Peyer's patch (tissue), 4 donors: ENCODE measurements around the gene INSYN1.

Experiments used
- POLR2A ChIP-seq, 2 donors: fragments of 450-650 bp; IDR thresholded peaks; one replicate each; pipeline ENCODE4 v1.5.1; 2017; ENCODE audit warnings: antibody characterized with exemption in 2 of 2, mild to moderate bottlenecking in 2 of 2, moderate library complexity in 2 of 2
- TF ChIP-seq, protein P1 (sequence below), 6 experiments: fragments of 450-650 bp in 4 of 6; fragments of 200-600 bp in 2 of 6; sonication (generic) in 1 of 6; IDR thresholded peaks; one replicate each; pipeline ENCODE4 v1.5.1; 2017 to 2019; ENCODE audit warnings: antibody characterized with exemption in 6 of 6, mild to moderate bottlenecking in 3 of 6, moderate library complexity in 1 of 6

DNA sequence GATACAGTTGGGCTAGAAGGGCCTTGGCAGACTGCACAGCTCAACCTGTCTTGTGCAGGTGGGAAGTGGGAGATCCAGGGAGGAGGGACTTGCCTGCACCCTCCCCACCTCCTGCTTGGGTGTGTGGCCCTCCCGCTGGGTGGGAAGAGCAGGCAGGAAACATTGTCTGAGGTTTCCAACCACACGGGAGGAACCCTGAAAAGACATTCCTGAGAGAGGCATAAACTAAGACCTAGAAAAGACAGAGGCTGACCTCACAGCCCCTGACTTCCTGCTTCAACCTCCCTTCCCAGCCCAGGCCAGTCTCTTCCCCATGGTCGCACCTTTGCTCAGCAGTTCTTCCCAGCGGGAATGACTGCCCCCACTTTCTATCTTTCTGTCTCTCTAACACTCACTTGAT is 46.3 kb upstream of the INSYN1 start:
- TF ChIP-seq, protein P1, sequence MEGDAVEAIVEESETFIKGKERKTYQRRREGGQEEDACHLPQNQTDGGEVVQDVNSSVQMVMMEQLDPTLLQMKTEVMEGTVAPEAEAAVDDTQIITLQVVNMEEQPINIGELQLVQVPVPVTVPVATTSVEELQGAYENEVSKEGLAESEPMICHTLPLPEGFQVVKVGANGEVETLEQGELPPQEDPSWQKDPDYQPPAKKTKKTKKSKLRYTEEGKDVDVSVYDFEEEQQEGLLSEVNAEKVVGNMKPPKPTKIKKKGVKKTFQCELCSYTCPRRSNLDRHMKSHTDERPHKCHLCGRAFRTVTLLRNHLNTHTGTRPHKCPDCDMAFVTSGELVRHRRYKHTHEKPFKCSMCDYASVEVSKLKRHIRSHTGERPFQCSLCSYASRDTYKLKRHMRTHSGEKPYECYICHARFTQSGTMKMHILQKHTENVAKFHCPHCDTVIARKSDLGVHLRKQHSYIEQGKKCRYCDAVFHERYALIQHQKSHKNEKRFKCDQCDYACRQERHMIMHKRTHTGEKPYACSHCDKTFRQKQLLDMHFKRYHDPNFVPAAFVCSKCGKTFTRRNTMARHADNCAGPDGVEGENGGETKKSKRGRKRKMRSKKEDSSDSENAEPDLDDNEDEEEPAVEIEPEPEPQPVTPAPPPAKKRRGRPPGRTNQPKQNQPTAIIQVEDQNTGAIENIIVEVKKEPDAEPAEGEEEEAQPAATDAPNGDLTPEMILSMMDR (IDR thresholded peaks at IDR 0.05), result no peak
- TF ChIP-seq POLR2A (IDR thresholded peaks at IDR 0.05), result no peak
